HG03064 (cell line): Measurements from ENCODE around the gene XRCC3.

Source experiments
- ATAC-seq: cut with Tn5 transposase; IDR thresholded peaks from one replicate; pipeline ENCODE4 v1.9.1; 2021; ENCODE audit warnings: low read depth; ENCODE audit not compliant: unreplicated experiment

Gene XRCC3

DNA sequence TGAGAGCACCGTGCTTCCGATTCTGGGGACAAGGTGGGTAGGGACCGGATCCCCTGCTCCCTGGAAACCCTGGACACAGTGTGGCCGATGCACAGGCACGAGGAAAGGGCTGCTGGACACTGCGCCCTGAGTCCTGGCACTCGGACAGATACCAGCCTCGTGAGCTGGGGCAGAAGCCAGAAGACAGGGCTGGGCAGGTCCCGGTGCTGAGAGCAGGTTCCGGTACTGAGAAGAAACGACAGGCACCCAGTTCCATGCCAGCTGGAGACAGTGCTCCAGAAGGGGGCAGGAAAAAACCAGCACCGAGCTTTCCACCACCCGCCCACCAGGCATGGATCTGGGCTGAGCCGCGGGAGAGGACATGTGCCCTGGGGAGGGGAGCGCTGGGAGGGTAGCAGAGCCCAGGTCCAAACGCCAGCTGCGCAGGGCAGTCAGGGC is 6.5 kb downstream of the XRCC3 start:
- no peak for ATAC-seq

GRCh38 chr14:103707329-103708263 is 7.7 kb downstream of the XRCC3 start:
- no peak for ATAC-seq

DNA sequence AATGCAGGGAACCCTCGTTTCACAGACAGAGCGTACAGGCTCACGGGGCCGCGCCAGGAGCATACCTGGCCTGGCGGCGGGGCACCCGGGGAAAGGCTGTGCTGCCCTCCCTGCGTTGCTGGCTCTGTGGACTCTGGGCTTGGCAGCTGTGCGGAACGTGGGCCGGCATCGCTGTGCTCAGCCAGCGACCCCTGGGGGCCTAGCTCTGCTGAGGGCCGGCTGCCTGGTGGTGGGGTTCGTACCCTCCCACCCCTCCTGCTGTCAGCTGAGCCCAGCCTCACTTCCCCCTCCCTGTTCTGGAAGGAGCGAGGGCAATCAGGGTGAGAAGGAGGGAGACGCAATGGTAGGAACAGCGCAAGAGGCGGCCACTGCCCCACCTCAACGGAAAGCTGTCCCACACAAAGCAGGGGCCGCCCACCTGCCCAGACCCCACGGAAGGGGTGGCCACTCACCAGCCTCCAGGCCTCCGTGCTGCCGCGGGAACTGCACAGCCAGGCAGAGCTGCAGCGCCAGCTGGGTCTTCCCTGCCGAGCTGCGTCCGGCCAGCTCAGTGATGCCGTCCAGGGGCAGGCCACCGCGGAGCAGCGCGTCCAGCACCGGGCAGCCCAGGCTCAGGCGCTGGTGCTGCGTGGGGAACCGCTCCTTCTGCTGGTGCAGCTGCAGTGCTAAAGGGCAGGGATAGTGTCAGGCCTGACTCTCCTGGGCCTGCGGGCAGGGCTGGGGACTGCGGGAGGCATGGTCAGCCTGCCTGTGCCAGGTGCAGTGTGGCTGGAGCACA is 8.5 kb downstream of the XRCC3 start:
- ATAC-seq: no peak

GRCh38 chr14:103705504-103706284 is 9.6 kb downstream of the XRCC3 start:
- ATAC-seq: no peak

- ATAC-seq: no peak
Measured at GRCh38 chr14:103705118-103705503, 10.1 kb downstream of the XRCC3 start.

GRCh38 chr14:103704708-103705107 is 10.5 kb downstream of the XRCC3 start:
- no peak for ATAC-seq

GRCh38 chr14:103703433-103704385 is 11.5 kb downstream of the XRCC3 start:
- ATAC-seq: no peak

- ATAC-seq: no peak
Measured at GRCh38 chr14:103702497-103703432, 12.5 kb downstream of the XRCC3 start.

GRCh38 chr14:103702095-103702494 is 13.2 kb downstream of the XRCC3 start:
- no peak for ATAC-seq

GRCh38 chr14:103700753-103701490 is 14.3 kb downstream of the XRCC3 start:
- no peak for ATAC-seq

DNA sequence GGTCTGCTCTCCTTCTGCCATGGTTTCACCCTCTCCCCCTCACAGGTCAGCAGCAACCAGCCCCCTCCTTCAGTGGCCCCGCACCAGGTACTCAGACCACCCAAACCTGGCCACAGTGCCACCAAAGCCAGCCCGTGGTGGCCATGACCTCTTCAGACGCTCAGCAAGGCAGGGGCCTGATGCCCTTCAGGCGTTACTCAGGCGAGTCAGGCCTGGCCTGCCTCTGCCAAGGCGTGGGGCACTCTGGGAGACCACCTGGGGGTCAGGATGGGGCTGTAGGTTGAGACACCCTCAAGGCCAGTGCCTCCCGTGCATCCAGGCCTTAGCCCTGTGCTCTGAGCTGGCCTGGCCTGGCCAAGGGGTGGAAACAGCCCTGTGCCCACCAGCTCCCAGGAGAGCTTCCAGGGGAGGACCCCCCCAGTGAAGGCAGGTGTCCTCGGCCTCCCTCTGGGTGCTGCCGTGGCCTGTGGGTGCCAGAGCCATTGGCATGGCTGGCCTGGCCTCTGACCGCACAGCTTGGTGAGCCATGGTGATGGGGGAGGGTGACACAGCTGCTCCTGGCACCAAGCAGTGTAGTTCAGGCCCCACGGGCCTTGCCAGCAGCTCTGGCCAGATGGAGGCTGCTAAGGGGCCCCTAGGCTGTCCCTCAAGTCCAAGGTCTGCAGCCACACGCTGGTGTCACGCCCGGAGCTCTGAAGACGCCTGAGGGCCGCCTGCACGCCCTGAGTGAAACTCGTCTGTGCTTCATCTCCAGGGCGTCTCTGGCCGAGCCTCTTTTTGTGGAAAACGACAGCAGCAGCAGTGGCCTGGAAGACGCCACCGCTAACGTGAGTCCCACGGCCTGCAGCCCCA is 15.1 kb downstream of the XRCC3 start:
- no peak for ATAC-seq

DNA sequence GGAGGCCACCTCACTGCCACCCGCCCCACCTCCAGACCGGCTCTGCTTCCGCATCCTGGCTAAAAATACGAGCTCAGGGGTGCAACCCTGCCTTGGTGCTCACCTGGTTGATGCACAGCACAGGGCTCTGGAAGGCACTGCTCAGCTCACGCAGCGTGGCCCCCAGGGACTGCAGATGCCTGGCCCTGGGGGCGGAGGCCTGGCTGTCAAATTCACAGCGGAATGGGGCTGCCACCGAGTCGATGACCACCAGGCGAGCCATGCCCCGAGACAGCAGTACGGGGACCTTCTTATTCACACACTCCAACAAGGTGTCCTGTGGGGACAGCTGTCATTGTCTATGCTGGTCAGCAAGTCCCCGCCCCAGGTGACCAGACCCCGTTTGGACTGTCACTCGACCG is 16.0 kb downstream of the XRCC3 start:
- ATAC-seq: no peak

- no peak for ATAC-seq
Measured at GRCh38 chr14:103698380-103699260, 16.6 kb downstream of the XRCC3 start.

- ATAC-seq: no peak
Measured at GRCh38 chr14:103697603-103698379, 17.5 kb downstream of the XRCC3 start.

DNA sequence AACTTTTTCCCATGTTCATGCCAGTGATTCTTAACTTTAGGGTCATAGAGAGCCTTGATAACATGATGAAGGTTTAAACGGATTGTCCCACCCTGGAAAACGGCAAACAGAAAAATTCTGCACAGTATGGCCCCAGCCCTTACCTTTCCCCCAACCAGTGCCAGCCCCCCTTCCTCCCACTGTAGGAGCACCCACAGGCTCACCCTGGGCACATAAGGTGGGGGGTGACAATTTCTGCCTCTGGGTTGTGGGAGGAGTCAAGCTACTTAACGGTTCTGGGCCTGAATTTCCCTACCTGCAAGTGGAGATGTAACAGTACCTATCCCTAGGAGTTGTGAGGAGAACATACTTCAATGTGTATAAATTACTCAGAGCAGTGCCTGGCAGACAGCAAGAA is 18.0 kb downstream of the XRCC3 start:
- no peak for ATAC-seq
